H1 (cell line): ENCODE data around the gene CDIPT. TPM values are rescaled to one million over a fixed set of nuclear protein-coding genes. Genes with fewer than 3 reads are reported as not detected.

ENCODE experiments used
- ASH2L ChIP-seq: fragments of 200-600, 300-600 bp; sonication (generic); IDR thresholded peaks from one replicate; pipeline ENCODE4 v1.7.1; 2017; ENCODE audit warnings: low read length
- JUND ChIP-seq: IDR thresholded peaks from 2 replicates; pipeline ENCODE4 v1.6.1; 2011; ENCODE audit warnings: mild to moderate bottlenecking, improper control_type of control experiment, low read length
- POLR2A ChIP-seq, 2 experiments: IDR thresholded peaks; 1 replicate in 1 of 2; 2 replicates in 1 of 2; pipeline ENCODE4 v1.6.1; 2011; ENCODE audit warnings: low read depth in 2 of 2, low read length in 2 of 2, mild to moderate bottlenecking in 2 of 2; ENCODE audit errors: control extremely low read depth in 1 of 2
- RBBP5 ChIP-seq: IDR thresholded peaks from 2 replicates; pipeline ENCODE4 v1.7.1; 2012; ENCODE audit warnings: low read depth, mild to moderate bottlenecking, inconsistent platforms, low read length, moderate library complexity, borderline replicate concordance
- SRF ChIP-seq: IDR thresholded peaks from 2 replicates; pipeline ENCODE4 v1.6.1; 2011; ENCODE audit warnings: mild to moderate bottlenecking, low read depth, low read length, moderate library complexity
- SUZ12 ChIP-seq: fragments of 200-600 bp; sonication (generic); IDR thresholded peaks from 2 replicates; pipeline ENCODE4 v1.6.1; 2012; ENCODE audit warnings: mild to moderate bottlenecking, inconsistent platforms, low read length, moderate library complexity, mixed read lengths
- polyA plus RNA-seq, 7 experiments: library from polyadenylated mRNA; depleted of rRNA in 3 of 7; stranded (reverse) in 5 of 7; unstranded in 2 of 7; fragments of >200 nt in 5 of 7; fragments of 200-250 nt in 2 of 7; gene quantifications; 1 replicate in 5 of 7; 2 replicates in 1 of 7; 4 replicates in 1 of 7; pipeline versions ENCODE4 v1.2.1 to v1.2.3, GENCODE V29; 2011 to 2013; ENCODE audit warnings: missing spikeins in 2 of 7, mixed read lengths in 2 of 7
- total RNA-seq: library from RNA; stranded (reverse); fragmentation: NEBNext Ultra II Directional; extraction: Animal tissue kit (Norgen Biotek cat#: 25700); gene quantifications from 2 replicates; pipeline ENCODE4 v1.2.1, GENCODE V29; 2021
- TF ChIP-seq, protein P1 (sequence below): IDR thresholded peaks from 2 replicates; pipeline ENCODE4 v1.6.1; 2011; ENCODE audit warnings: low read length, improper control_type of control experiment

CDIPT gene
- total and polyA plus RNA-seq, 2 of the 8 experiments (the other 6 are each of a cell fraction or from before 2014, with no cell fraction given) = 69.2 to 140 TPM

DNA sequence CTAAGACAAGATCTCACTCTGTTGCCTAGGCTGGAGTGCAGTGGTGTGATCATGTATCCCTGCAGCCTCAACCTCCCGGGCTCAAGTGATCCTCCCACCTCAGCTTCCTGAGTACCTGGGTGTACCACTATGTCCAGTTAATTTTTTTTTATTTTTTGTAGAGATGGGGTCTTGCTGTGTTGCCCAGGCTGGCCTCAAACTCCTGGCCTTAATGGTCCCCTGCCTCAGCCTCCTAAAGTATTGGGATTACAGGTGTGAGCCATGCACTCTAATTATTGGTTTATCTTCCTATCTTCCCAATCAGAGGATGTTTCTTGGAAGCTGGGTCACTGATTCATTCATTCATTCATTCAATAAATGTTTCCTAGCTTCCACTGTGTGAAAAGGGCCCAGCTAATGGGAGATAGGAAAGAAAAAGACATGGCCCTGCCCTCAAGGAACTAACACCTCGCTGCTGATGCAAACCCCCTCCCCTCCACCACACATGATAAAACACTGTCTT lies 45.7 kb upstream of the CDIPT start (continued):
- TF ChIP-seq, protein P1, sequence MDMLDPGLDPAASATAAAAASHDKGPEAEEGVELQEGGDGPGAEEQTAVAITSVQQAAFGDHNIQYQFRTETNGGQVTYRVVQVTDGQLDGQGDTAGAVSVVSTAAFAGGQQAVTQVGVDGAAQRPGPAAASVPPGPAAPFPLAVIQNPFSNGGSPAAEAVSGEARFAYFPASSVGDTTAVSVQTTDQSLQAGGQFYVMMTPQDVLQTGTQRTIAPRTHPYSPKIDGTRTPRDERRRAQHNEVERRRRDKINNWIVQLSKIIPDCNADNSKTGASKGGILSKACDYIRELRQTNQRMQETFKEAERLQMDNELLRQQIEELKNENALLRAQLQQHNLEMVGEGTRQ = no peak
- TF ChIP-seq POLR2A (IDR thresholded peaks at IDR 0.05; ENCODE audit: control extremely low read depth in 1 of 2, low read depth in 2 of 2, low read length in 2 of 2) = no peak
- no peak for TF ChIP-seq RBBP5
- TF ChIP-seq SUZ12 = no peak
- TF ChIP-seq SRF = no peak
- no peak for TF ChIP-seq ASH2L
- no peak for TF ChIP-seq JUND
- TF ChIP-seq, all 59 proteins: peak for 0
